ENCODE data around the gene MLLT3.

The MLLT3 gene

GRCh38 chr9:20650750-20651299 lies 28.5 kb upstream of the MLLT3 start:
- no peak for DNase-seq (ENCODE audit: insufficient read length, low spot score)
- FAIRE-seq, result no peak
- TF ChIP-seq POLR2AphosphoS5 (IDR thresholded peaks at IDR 0.05; ENCODE audit: low read depth, low read length) (no peak), POLR2A (IDR thresholded peaks at IDR 0.05; ENCODE audit: low read depth, low read length) (no peak), PAX5 (IDR thresholded peaks at IDR 0.05; ENCODE audit: insufficient read depth, low read length, severe bottlenecking) (no peak), SPI1 (IDR thresholded peaks at IDR 0.05; ENCODE audit: low read depth, low read length) (no peak), TAF1 (IDR thresholded peaks at IDR 0.05; ENCODE audit: low read depth, low read length) (no peak), POU2F2 (IDR thresholded peaks at IDR 0.05; ENCODE audit: low read depth, low read length) (no peak)

- no peak for DNase-seq (ENCODE audit: insufficient read length, low spot score)
- no peak for FAIRE-seq
- no peak for TF ChIP-seq PAX5 (IDR thresholded peaks at IDR 0.05; ENCODE audit: insufficient read depth, low read length, severe bottlenecking)
- TF ChIP-seq SPI1 (IDR thresholded peaks at IDR 0.05; ENCODE audit: low read depth, low read length), result no peak
- TF ChIP-seq TAF1 (IDR thresholded peaks at IDR 0.05; ENCODE audit: low read depth, low read length), result no peak
- TF ChIP-seq POU2F2 (IDR thresholded peaks at IDR 0.05; ENCODE audit: low read depth, low read length), result no peak
- no peak for TF ChIP-seq POLR2A (IDR thresholded peaks at IDR 0.05; ENCODE audit: low read depth, low read length)
- TF ChIP-seq POLR2AphosphoS5 (IDR thresholded peaks at IDR 0.05; ENCODE audit: low read depth, low read length), result no peak
These were observed 28.0 kb upstream of the MLLT3 start for GRCh38 chr9:20650313-20650712.

- DNase-seq (ENCODE audit: insufficient read length, low spot score) (no peak), FAIRE-seq (no peak)
- TF ChIP-seq PAX5 (IDR thresholded peaks at IDR 0.05; ENCODE audit: insufficient read depth, low read length, severe bottlenecking), result no peak
- TF ChIP-seq POLR2A (IDR thresholded peaks at IDR 0.05; ENCODE audit: low read depth, low read length), result no peak
- TF ChIP-seq POLR2AphosphoS5 (IDR thresholded peaks at IDR 0.05; ENCODE audit: low read depth, low read length), result no peak
- TF ChIP-seq TAF1 (IDR thresholded peaks at IDR 0.05; ENCODE audit: low read depth, low read length), result no peak
- TF ChIP-seq SPI1 (IDR thresholded peaks at IDR 0.05; ENCODE audit: low read depth, low read length), result no peak
- TF ChIP-seq POU2F2 (IDR thresholded peaks at IDR 0.05; ENCODE audit: low read depth, low read length), result no peak
These were observed 27.1 kb upstream of the MLLT3 start for GRCh38 chr9:20649381-20649780.

- no peak for DNase-seq (ENCODE audit: insufficient read length, low spot score)
- no peak for FAIRE-seq
- TF ChIP-seq PAX5 (IDR thresholded peaks at IDR 0.05; ENCODE audit: insufficient read depth, low read length, severe bottlenecking), result no peak
- no peak for TF ChIP-seq POU2F2 (IDR thresholded peaks at IDR 0.05; ENCODE audit: low read depth, low read length)
- TF ChIP-seq POLR2A (IDR thresholded peaks at IDR 0.05; ENCODE audit: low read depth, low read length), result no peak
- no peak for TF ChIP-seq POLR2AphosphoS5 (IDR thresholded peaks at IDR 0.05; ENCODE audit: low read depth, low read length)
- TF ChIP-seq SPI1 (IDR thresholded peaks at IDR 0.05; ENCODE audit: low read depth, low read length), result no peak
- TF ChIP-seq TAF1 (IDR thresholded peaks at IDR 0.05; ENCODE audit: low read depth, low read length), result no peak
These were observed 24.4 kb upstream of the MLLT3 start for GRCh38 chr9:20646656-20647055.

- TF ChIP-seq POLR2AphosphoS5 (IDR thresholded peaks at IDR 0.05; ENCODE audit: low read depth, low read length) (no peak), POU2F2 (IDR thresholded peaks at IDR 0.05; ENCODE audit: low read depth, low read length) (no peak), PAX5 (IDR thresholded peaks at IDR 0.05; ENCODE audit: insufficient read depth, low read length, severe bottlenecking) (no peak), SPI1 (IDR thresholded peaks at IDR 0.05; ENCODE audit: low read depth, low read length) (no peak), TAF1 (IDR thresholded peaks at IDR 0.05; ENCODE audit: low read depth, low read length) (no peak), POLR2A (IDR thresholded peaks at IDR 0.05; ENCODE audit: low read depth, low read length) (no peak)
- no peak for FAIRE-seq
- no peak for DNase-seq (ENCODE audit: insufficient read length, low spot score)
These were observed 21.4 kb upstream of the MLLT3 start for GRCh38 chr9:20643660-20644059.

GRCh38 chr9:20642045-20642444 lies 19.7 kb upstream of the MLLT3 start:
- no peak for DNase-seq (ENCODE audit: insufficient read length, low spot score)
- TF ChIP-seq POLR2AphosphoS5 (IDR thresholded peaks at IDR 0.05; ENCODE audit: low read depth, low read length), result no peak
- TF ChIP-seq POU2F2 (IDR thresholded peaks at IDR 0.05; ENCODE audit: low read depth, low read length), result no peak
- TF ChIP-seq PAX5 (IDR thresholded peaks at IDR 0.05; ENCODE audit: insufficient read depth, low read length, severe bottlenecking), result no peak
- TF ChIP-seq POLR2A (IDR thresholded peaks at IDR 0.05; ENCODE audit: low read depth, low read length), result no peak
- FAIRE-seq, result no peak

GRCh38 chr9:20640331-20641187 lies 18.3 kb upstream of the MLLT3 start:
- FAIRE-seq (peak; percentile 97), DNase-seq (ENCODE audit: insufficient read length, low spot score) (no peak)
- TF ChIP-seq TAF1 (IDR thresholded peaks at IDR 0.05; ENCODE audit: low read depth, low read length) (no peak), PAX5 (IDR thresholded peaks at IDR 0.05; ENCODE audit: insufficient read depth, low read length, severe bottlenecking) (no peak), POLR2AphosphoS5 (IDR thresholded peaks at IDR 0.05; ENCODE audit: low read depth, low read length) (peak; percentile 66; the same call in 1 of the 2 replicates), POU2F2 (IDR thresholded peaks at IDR 0.05; ENCODE audit: low read depth, low read length) (peak; percentile 55; the same call in 1 of the 2 replicates), POLR2A (IDR thresholded peaks at IDR 0.05; ENCODE audit: low read depth, low read length) (no peak), SPI1 (IDR thresholded peaks at IDR 0.05; ENCODE audit: low read depth, low read length) (no peak)

- TF ChIP-seq POU2F2 (IDR thresholded peaks at IDR 0.05; ENCODE audit: low read depth, low read length) (no peak), SPI1 (IDR thresholded peaks at IDR 0.05; ENCODE audit: low read depth, low read length) (no peak), TAF1 (IDR thresholded peaks at IDR 0.05; ENCODE audit: low read depth, low read length) (no peak), POLR2A (IDR thresholded peaks at IDR 0.05; ENCODE audit: low read depth, low read length) (no peak), PAX5 (IDR thresholded peaks at IDR 0.05; ENCODE audit: insufficient read depth, low read length, severe bottlenecking) (no peak), POLR2AphosphoS5 (IDR thresholded peaks at IDR 0.05; ENCODE audit: low read depth, low read length) (no peak)
- no peak for FAIRE-seq
- no peak for DNase-seq (ENCODE audit: insufficient read length, low spot score)
These were observed 14.7 kb upstream of the MLLT3 start for GRCh38 chr9:20636888-20637440.

- no peak for FAIRE-seq
- no peak for TF ChIP-seq SPI1 (IDR thresholded peaks at IDR 0.05; ENCODE audit: low read depth, low read length)
- no peak for TF ChIP-seq POLR2A (IDR thresholded peaks at IDR 0.05; ENCODE audit: low read depth, low read length)
- TF ChIP-seq TAF1 (IDR thresholded peaks at IDR 0.05; ENCODE audit: low read depth, low read length), result no peak
- no peak for TF ChIP-seq POU2F2 (IDR thresholded peaks at IDR 0.05; ENCODE audit: low read depth, low read length)
- TF ChIP-seq PAX5 (IDR thresholded peaks at IDR 0.05; ENCODE audit: insufficient read depth, low read length, severe bottlenecking), result no peak
- no peak for TF ChIP-seq POLR2AphosphoS5 (IDR thresholded peaks at IDR 0.05; ENCODE audit: low read depth, low read length)
- no peak for DNase-seq (ENCODE audit: insufficient read length, low spot score)
These were observed 12.6 kb upstream of the MLLT3 start for GRCh38 chr9:20634895-20635294.
